Osteoblast (primary cell): ENCODE results near the gene CAPN11. TPM values are rescaled to one million over a fixed set of nuclear protein-coding genes. Genes with fewer than 3 reads are reported as not detected.

ENCODE experiments used
- DNase-seq: peaks from one replicate; pipeline ENCODE4 v3.0.0; 2011; ENCODE audit warnings: low spot score, mixed read lengths; ENCODE audit not compliant: insufficient read length; ENCODE audit errors: missing footprints
- H2AFZ ChIP-seq: 2 replicates; pipeline ENCODE4 v1.6.0; 2011; ENCODE audit warnings: mild to moderate bottlenecking, low read length
- H3K27ac ChIP-seq: 2 replicates; pipeline ENCODE4 v1.5.1; 2011; ENCODE audit warnings: mild to moderate bottlenecking, low read depth, low read length, moderate library complexity
- H3K27me3 ChIP-seq: 2 replicates; pipeline ENCODE4 v1.6.0; 2012; ENCODE audit warnings: mild to moderate bottlenecking, control low read depth, inconsistent platforms, low read length, moderate library complexity; ENCODE audit not compliant: insufficient read depth
- H3K36me3 ChIP-seq: 2 replicates; pipeline ENCODE4 v1.5.1; 2011; ENCODE audit warnings: mild to moderate bottlenecking, low read length, control low read depth, moderate library complexity; ENCODE audit not compliant: insufficient read depth
- H3K4me1 ChIP-seq: 2 replicates; pipeline ENCODE4 v1.5.1; 2011; ENCODE audit warnings: mild to moderate bottlenecking, low read length, control low read depth, moderate library complexity; ENCODE audit not compliant: insufficient read depth
- H3K4me2 ChIP-seq: 2 replicates; pipeline ENCODE4 v1.6.0; 2011; ENCODE audit warnings: mild to moderate bottlenecking, low read length; ENCODE audit not compliant: insufficient read depth
- H3K4me3 ChIP-seq: fragments of 200-600 bp; sonication (generic); 3 replicates; pipeline ENCODE4 v1.5.1; 2012; ENCODE audit warnings: mild to moderate bottlenecking, low read length, inconsistent platforms; ENCODE audit not compliant: insufficient read depth
- H3K79me2 ChIP-seq: 2 replicates; pipeline ENCODE4 v1.6.0; 2012; ENCODE audit warnings: mild to moderate bottlenecking, low read length, control low read depth, inconsistent platforms; ENCODE audit not compliant: insufficient read depth
- H3K9me3 ChIP-seq: 2 replicates; pipeline ENCODE4 v1.5.1; 2011; ENCODE audit warnings: low read depth, low read length, control low read depth
- H4K20me1 ChIP-seq: 2 replicates; pipeline ENCODE4 v1.6.0; 2012; ENCODE audit warnings: mild to moderate bottlenecking, low read length, control low read depth; ENCODE audit not compliant: insufficient read depth
- CTCF ChIP-seq: IDR thresholded peaks from 2 replicates; pipeline ENCODE4 v1.5.1; 2011; ENCODE audit warnings: mild to moderate bottlenecking, low read depth, low read length, moderate library complexity; ENCODE audit errors: extremely low read depth
- total RNA-seq: library from RNA; depleted of rRNA; stranded (reverse); fragments of >200 nt; gene quantifications from 2 replicates; pipeline ENCODE4 v1.2.3, GENCODE V29; 2012

The CAPN11 gene
- total RNA-seq, 1 donor, result not detected

GRCh38 chr6:44116641-44117382 is 41.8 kb upstream of the CAPN11 start:
- Histone ChIP-seq H3K27me3 (no peaks in the 10 kb centered on the region), H3K27ac (peak overlapping the region; percentile 89), H3K36me3 (peaks cover 23% of the 10 kb centered on the region), H3K79me2 (peaks cover 86% of the 10 kb centered on the region), H3K4me2 (peak overlapping the region; percentile 79), H4K20me1 (peaks cover 10% of the 10 kb centered on the region), H2AFZ (no peak overlapping the region), H3K4me1 (peaks cover 61% of the 10 kb centered on the region), H3K4me3 (peak overlapping the region; percentile 32), H3K9me3 (no peaks in the 10 kb centered on the region)
- TF ChIP-seq CTCF, result no peak
- peak; percentile 90 for DNase-seq

GRCh38 chr6:44117397-44118128 is 41.1 kb upstream of the CAPN11 start:
- DNase-seq, result no peak
- Histone ChIP-seq H3K36me3 (peaks cover 15% of the 10 kb centered on the region), H3K27ac (peak overlapping the region; percentile 89), H3K9me3 (no peaks in the 10 kb centered on the region), H3K4me3 (peak overlapping the region; percentile 9), H3K4me2 (peak overlapping the region; percentile 79), H3K27me3 (no peaks in the 10 kb centered on the region), H4K20me1 (peaks cover 10% of the 10 kb centered on the region), H3K79me2 (peaks cover 88% of the 10 kb centered on the region), H3K4me1 (peaks cover 61% of the 10 kb centered on the region), H2AFZ (no peak overlapping the region)
- no peak for TF ChIP-seq CTCF

GRCh38 chr6:44119704-44120262 is 38.8 kb upstream of the CAPN11 start:
- Histone ChIP-seq H3K4me2 (peak overlapping the region; percentile 38), H3K79me2 (peaks cover 95% of the 10 kb centered on the region), H3K4me3 (no peak overlapping the region), H3K4me1 (peaks cover 76% of the 10 kb centered on the region), H3K27ac (peak overlapping the region; percentile 43), H2AFZ (no peak overlapping the region), H3K9me3 (no peaks in the 10 kb centered on the region), H4K20me1 (peaks cover 29% of the 10 kb centered on the region), H3K36me3 (no peaks in the 10 kb centered on the region), H3K27me3 (no peaks in the 10 kb centered on the region)
- TF ChIP-seq CTCF, result no peak
- DNase-seq, result no peak
